ENCODE measurements around the gene TMTC1. TPM values are rescaled to one million over a fixed set of nuclear protein-coding genes. Genes with fewer than 3 reads are reported as not detected.
A peak's percentile ranks its signal among the peaks of the same experiment; 100 is the strongest.

The TMTC1 gene
- total RNA-seq, 1 donor from 2014 or later = 24.8 TPM

GRCh38 chr12:29552994-29553748 lies 230.6 kb downstream of the TMTC1 start:
- intact Hi-C loops (cut with DNase I) = no loop called here
- DNase-seq (no peak), ATAC-seq (no peak)
- Histone ChIP-seq H3K4me3 (no peak overlapping the region), H3K27ac (no peak overlapping the region), H3K27me3 (ENCODE audit: low read depth) (no peaks in the 10 kb centered on the region), H3K9me3 (no peaks in the 10 kb centered on the region), H3K36me3 (no peaks in the 10 kb centered on the region), H3K4me1 (no peaks in the 10 kb centered on the region)
- TF ChIP-seq CTCF (IDR thresholded peaks at IDR 0.05) = no peak

- DNase-seq (peak; percentile 55), ATAC-seq (peak; percentile 74 to 86)
- Histone ChIP-seq H3K4me1 (no peaks in the 10 kb centered on the region), H3K27me3 (ENCODE audit: low read depth) (no peaks in the 10 kb centered on the region), H3K9me3 (no peaks in the 10 kb centered on the region), H3K36me3 (no peaks in the 10 kb centered on the region), H3K4me3 (no peak overlapping the region), H3K27ac (no peak overlapping the region)
- peak; percentile 87 for TF ChIP-seq CTCF (IDR thresholded peaks at IDR 0.05)
- intact Hi-C loops (cut with DNase I) = no loop called here
Measured at GRCh38 chr12:29552324-29552927, 231.3 kb downstream of the TMTC1 start.

GRCh38 chr12:29551812-29552211 lies 231.9 kb downstream of the TMTC1 start:
- Histone ChIP-seq H3K27ac (no peak overlapping the region), H3K4me1 (peaks cover 4% of the 10 kb centered on the region), H3K27me3 (ENCODE audit: low read depth) (no peaks in the 10 kb centered on the region), H3K4me3 (no peak overlapping the region), H3K36me3 (no peaks in the 10 kb centered on the region), H3K9me3 (no peaks in the 10 kb centered on the region)
- intact Hi-C loops (cut with DNase I) = no loop called here
- TF ChIP-seq CTCF (IDR thresholded peaks at IDR 0.05) = no peak
- DNase-seq (no peak), ATAC-seq (no peak)

- H3K9me3 ChIP-seq = no peaks in the 10 kb centered on the region
- no peak for DNase-seq
- H3K4me1 ChIP-seq = peaks cover 14% of the 10 kb centered on the region
- H3K27me3 ChIP-seq (ENCODE audit: low read depth) = no peaks in the 10 kb centered on the region
- ATAC-seq = no peak
- TF ChIP-seq CTCF (IDR thresholded peaks at IDR 0.05) = no peak
- intact Hi-C loops (cut with DNase I) = no loop called here
- no peaks in the 10 kb centered on the region for H3K36me3 ChIP-seq
- no peak overlapping the region for H3K4me3 ChIP-seq
- no peak overlapping the region for H3K27ac ChIP-seq
Measured at GRCh38 chr12:29547864-29548263, 235.9 kb downstream of the TMTC1 start.

GRCh38 chr12:29547151-29547632 lies 236.6 kb downstream of the TMTC1 start:
- TF ChIP-seq CTCF (IDR thresholded peaks at IDR 0.05) = no peak
- no peak for DNase-seq
- H3K4me3 ChIP-seq = no peak overlapping the region
- H3K27ac ChIP-seq = no peak overlapping the region
- no peak for ATAC-seq
- intact Hi-C loops (cut with DNase I) = no loop called here
- no peaks in the 10 kb centered on the region for H3K9me3 ChIP-seq
- peaks cover 1% of the 10 kb centered on the region for H3K27me3 ChIP-seq (ENCODE audit: low read depth)
- H3K36me3 ChIP-seq = no peaks in the 10 kb centered on the region
- H3K4me1 ChIP-seq = peaks cover 19% of the 10 kb centered on the region

Data from lower lobe of right lung (tissue), 2 donors.